Glutamatergic neuron (in vitro differentiated cells): ENCODE results near the gene THBD. TPM values are rescaled to one million over a fixed set of nuclear protein-coding genes. Genes with fewer than 3 reads are reported as not detected.

Source experiments
- DNase-seq: peaks from one replicate; pipeline ENCODE4 v3.0.0; 2022
- H3K27ac Mint-ChIP-seq: one replicate; pipeline ENCODE4 v1.8.0; 2020; ENCODE audit warnings: mild to moderate bottlenecking, mixed read lengths, inconsistent platforms; ENCODE audit not compliant: unreplicated experiment
- H3K27me3 Mint-ChIP-seq: one replicate; pipeline ENCODE4 v1.8.0; 2020; ENCODE audit warnings: mild to moderate bottlenecking, moderate library complexity, mixed read lengths, inconsistent platforms; ENCODE audit not compliant: unreplicated experiment
- H3K36me3 Mint-ChIP-seq: one replicate; pipeline ENCODE4 v1.8.0; 2020; ENCODE audit warnings: mild to moderate bottlenecking, mixed read lengths, inconsistent platforms; ENCODE audit not compliant: unreplicated experiment
- H3K4me1 Mint-ChIP-seq: one replicate; pipeline ENCODE4 v1.8.0; 2020; ENCODE audit warnings: mild to moderate bottlenecking, low read depth, mixed read lengths, inconsistent platforms; ENCODE audit not compliant: unreplicated experiment
- H3K4me3 Mint-ChIP-seq: one replicate; pipeline ENCODE4 v1.8.0; 2020; ENCODE audit warnings: mild to moderate bottlenecking, mixed read lengths, inconsistent platforms; ENCODE audit not compliant: unreplicated experiment
- H3K9me3 Mint-ChIP-seq: one replicate; pipeline ENCODE4 v1.8.0; 2020; ENCODE audit warnings: mild to moderate bottlenecking, moderate library complexity, mixed read lengths, inconsistent platforms; ENCODE audit not compliant: unreplicated experiment
- CTCF ChIP-seq: fragments of 200-600 bp; sonication (generic); IDR thresholded peaks from one replicate; pipeline ENCODE4 v1.5.0; 2021; ENCODE audit not compliant: partially characterized antibody, unreplicated experiment
- total RNA-seq: library from RNA; stranded (reverse); fragmentation: NEBNext Ultra II Directional; extraction: Animal tissue kit (Norgen Biotek cat#: 25700); gene quantifications from one replicate; pipeline ENCODE4 v1.2.1, GENCODE V29; 2021; ENCODE audit not compliant: unreplicated experiment

THBD gene
- total RNA-seq, 1 donor from 2014 or later = not detected

DNA sequence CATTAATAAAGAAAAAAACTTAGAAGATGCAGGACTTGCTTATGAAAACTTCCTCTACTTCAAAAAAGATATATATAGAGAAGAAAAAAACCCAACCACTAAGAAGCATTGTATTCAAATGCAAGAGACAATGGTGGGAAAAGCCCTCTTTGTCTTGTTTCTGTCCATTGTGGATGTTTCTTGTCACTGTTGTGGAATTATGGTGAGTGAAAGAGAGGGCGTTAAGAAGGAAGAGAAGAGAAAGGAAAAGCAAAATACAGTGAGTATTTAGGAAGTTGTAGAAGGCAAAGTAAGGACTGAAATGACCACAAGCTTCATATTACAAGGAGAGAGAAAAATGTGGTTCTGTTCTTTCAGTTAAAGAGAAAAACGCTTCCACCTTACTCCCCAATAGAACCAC is 14.1 kb upstream of the THBD start:
- Mint-ChIP-seq H3K27me3 (peaks cover 2% of the 10 kb centered on the region), H3K36me3 (no peaks in the 10 kb centered on the region), H3K4me3 (no peak overlapping the region), H3K27ac (no peak overlapping the region), H3K9me3 (no peaks in the 10 kb centered on the region), H3K4me1 (peaks cover 4% of the 10 kb centered on the region)
- DNase-seq = no peak
- no peak for TF ChIP-seq CTCF

DNA sequence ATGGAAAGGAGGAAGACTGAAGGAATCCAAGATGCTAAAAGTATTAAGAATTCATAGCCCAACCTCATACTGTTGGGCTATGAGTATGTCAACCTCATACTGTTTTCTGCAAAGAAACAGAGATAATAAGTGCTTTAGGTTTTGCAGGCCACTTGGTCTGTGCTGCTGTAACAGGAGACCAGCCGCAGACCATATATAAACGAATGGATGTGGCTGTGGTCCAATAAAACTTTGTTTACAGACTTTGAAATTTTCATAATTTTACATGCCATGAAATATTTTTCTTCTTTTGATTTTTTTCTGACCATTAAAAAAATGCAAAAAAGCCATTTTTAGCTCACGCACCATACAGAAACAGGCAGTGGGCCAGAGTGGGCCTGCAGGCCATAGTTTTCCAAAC is 13.7 kb upstream of the THBD start:
- no peaks in the 10 kb centered on the region for H3K9me3 Mint-ChIP-seq
- no peaks in the 10 kb centered on the region for H3K36me3 Mint-ChIP-seq
- H3K4me1 Mint-ChIP-seq = peaks cover 4% of the 10 kb centered on the region
- DNase-seq = no peak
- no peak overlapping the region for H3K27ac Mint-ChIP-seq
- no peaks in the 10 kb centered on the region for H3K27me3 Mint-ChIP-seq
- no peak overlapping the region for H3K4me3 Mint-ChIP-seq
- TF ChIP-seq CTCF = no peak

DNA sequence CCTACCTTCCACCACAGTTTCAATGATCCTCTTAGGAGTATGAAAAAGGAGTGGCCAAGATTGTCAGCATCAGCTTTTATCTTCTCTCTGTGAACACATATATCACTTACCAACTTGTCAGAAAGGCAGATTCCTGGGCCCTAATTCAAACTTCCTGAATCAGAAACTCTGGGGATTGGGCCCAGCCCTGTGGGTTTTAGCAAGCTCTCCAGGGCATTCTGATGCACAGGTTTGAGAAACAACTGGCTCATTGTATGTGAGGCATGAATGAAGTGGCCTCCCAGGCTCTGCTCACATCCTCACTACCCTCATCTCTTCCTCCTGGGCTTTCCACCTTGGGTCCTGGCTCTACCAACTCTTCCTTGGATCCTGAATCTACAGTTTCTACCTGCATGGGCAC is 13.2 kb upstream of the THBD start:
- H3K27ac Mint-ChIP-seq = no peak overlapping the region
- no peaks in the 10 kb centered on the region for H3K9me3 Mint-ChIP-seq
- H3K4me3 Mint-ChIP-seq = no peak overlapping the region
- H3K4me1 Mint-ChIP-seq = peaks cover 4% of the 10 kb centered on the region
- H3K27me3 Mint-ChIP-seq = no peaks in the 10 kb centered on the region
- no peak for TF ChIP-seq CTCF
- no peak for DNase-seq
- H3K36me3 Mint-ChIP-seq = no peaks in the 10 kb centered on the region

GRCh38 chr20:23061734-23062561 is 12.5 kb upstream of the THBD start:
- no peak overlapping the region for H3K27ac Mint-ChIP-seq
- no peak for TF ChIP-seq CTCF

GRCh38 chr20:23061262-23061661 is 11.8 kb upstream of the THBD start:
- no peaks in the 10 kb centered on the region for H3K9me3 Mint-ChIP-seq
- H3K27me3 Mint-ChIP-seq = no peaks in the 10 kb centered on the region
- no peak overlapping the region for H3K4me3 Mint-ChIP-seq
- TF ChIP-seq CTCF = no peak
- peaks cover 4% of the 10 kb centered on the region for H3K4me1 Mint-ChIP-seq
- no peaks in the 10 kb centered on the region for H3K36me3 Mint-ChIP-seq
- DNase-seq = no peak
- no peak overlapping the region for H3K27ac Mint-ChIP-seq

More at GRCh38 chr20:23061734-23062561, 12.5 kb upstream of the THBD start:
- no peaks in the 10 kb centered on the region for H3K9me3 Mint-ChIP-seq
- no peak for DNase-seq
- no peaks in the 10 kb centered on the region for H3K27me3 Mint-ChIP-seq
- H3K4me1 Mint-ChIP-seq = peaks cover 4% of the 10 kb centered on the region
- H3K36me3 Mint-ChIP-seq = no peaks in the 10 kb centered on the region
- no peak overlapping the region for H3K4me3 Mint-ChIP-seq
